Measurements from ENCODE around the gene SLC38A10. TPM values are rescaled to one million over a fixed set of nuclear protein-coding genes. Genes with fewer than 3 reads are reported as not detected.
A peak's percentile ranks its signal among the peaks of the same experiment; 100 is the strongest.

SLC38A10 gene
- 10 to 100 TPM; 68.0 to 71.3 TPM for total RNA-seq

DNA sequence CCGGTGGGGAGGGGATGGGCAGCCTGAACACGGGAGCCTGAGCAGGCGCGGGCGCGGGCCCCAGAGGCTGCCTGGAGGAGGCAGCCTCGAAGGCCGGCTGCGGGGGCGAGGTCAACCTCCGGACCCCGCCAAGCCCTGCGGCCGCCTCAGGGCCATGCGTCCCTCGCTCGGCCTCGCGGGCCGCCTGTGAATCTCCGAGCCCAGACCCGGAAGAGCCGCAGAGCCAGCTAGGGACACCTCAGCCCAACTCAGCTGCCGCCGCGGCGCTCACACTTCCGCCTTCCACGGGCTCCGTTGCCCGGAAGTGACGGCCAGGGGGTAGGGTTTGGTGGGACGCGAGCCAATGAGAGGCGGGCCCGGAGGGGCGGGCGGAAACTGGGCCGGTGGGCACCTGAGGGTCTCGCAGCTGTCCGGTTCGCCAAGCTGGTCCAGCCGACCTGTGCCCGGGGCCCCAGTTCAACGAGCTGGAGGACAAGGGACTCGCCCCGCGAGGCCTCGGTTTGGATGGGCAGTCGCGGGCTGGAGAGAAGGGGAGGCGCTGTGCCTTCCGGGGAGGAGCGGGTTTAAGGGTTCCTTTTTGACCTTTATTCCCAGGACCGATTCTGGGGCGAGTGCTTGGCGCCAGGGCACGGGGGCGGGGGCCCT is at the start of gene SLC38A10:
SLC38A10 (minus strand) TSS at position 277 of the 645 bp plus-strand sequence. CDS start 386 bp downstream, outside the sequence.
- Mint-ChIP-seq H3K36me3 (peaks cover 3% of the 10 kb centered on the region), H3K27ac (peak within 1 kb of the TSS; percentile 97), H3K27me3 (peaks cover 3% of the 10 kb centered on the region), H3K9me3 (no peaks in the 10 kb centered on the region), H3K4me3 (peak within 1 kb of the TSS; percentile 98), H3K4me1 (peaks cover 23% of the 10 kb centered on the region)
- ATAC-seq (ENCODE audit: low read depth) (peak; percentile 90), DNase-seq (peak; percentile 94)
- POLR2A ChIA-PET = interaction anchor here (0.6 to 1.7 kb wide), 10 partner anchors 10 to 841 kb away, joined by 3 to 13 read pairs (median 3); partner anchors contain the start of genes ACTG1, NDUFAF8 and TEPSIN

DNA sequence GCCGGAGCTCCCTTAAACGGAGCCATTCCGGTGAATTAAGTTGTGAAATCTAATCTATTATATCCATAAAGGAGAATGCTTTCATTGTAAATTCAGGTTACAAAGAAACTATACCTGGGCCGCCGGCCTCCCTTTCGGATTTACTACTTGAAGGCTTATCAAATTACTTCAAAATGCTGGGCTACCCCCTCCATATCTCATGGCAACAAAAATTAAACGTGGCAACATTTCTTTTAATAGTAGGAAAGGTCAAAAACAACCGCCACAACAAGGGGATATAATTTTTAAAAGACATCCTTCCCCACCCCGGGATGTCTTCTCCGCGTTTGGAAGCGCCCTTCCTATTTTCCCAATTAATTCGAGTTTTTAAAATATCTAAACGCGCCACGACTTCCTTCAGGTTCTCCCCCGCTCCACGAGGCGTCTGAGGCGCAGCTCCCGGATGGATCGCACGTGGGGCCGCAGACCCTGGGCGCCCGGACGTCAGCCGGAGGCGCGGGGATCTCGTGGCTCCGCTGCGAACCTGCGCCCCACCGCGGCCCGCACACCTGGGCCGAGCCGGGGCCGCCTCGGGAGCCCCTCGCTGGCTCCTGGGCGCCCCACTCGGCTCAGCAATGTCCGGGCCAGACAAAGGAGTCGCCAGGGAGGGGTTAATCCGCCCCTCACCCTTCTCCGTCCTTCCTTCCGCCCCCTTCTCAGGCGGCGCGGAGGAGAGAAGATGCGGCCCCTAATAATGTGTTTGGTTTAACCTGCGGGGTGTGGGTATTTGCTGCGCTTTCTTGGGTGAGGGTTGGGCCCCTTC is 47.4 kb upstream of the SLC38A10 start:
- H3K27ac Mint-ChIP-seq = no peak overlapping the region
- DNase-seq = no peak

DNA sequence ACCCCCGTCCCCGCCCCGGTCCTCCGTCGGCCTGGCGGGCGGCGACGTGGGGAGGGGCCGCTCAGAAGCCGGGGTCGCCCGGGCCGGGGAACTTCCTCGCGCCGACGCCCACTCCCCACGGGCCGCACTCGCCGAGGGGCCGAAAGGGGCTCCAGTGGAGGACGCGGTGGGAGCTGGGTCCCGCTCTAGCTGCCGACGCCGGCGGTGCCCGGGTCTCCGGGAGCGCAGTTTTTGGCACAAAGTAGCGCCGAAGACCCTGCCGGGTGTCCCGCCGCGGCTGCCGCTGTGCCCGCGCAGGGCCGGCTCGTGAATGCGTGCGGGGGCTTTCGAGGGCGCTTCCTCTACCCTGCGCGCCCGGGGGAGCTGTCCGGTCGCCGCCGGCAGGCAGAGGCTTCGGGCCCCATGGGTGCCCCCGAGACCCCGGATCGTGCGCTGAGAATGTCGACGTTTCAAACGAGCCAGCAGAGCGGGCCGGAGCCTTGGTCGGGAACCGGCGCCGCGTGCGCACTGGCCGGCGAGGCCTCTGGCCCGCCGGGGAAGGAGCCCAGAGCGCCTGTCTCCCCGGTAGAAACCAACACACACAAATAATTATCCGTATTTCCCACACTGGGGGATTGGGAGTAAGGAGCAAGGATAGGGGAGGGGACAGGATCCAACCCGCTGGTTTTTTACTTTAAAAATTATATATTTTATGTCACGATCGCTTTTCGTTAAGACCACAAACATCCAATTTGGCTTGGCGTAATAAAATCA is 46.6 kb upstream of the SLC38A10 start:
- no peak for ATAC-seq (ENCODE audit: low read depth)
- peaks cover 10% of the 10 kb centered on the region for H3K4me1 Mint-ChIP-seq
- POLR2A ChIA-PET = no interaction called here
- no peaks in the 10 kb centered on the region for H3K9me3 Mint-ChIP-seq
- H3K36me3 Mint-ChIP-seq = no peaks in the 10 kb centered on the region
- H3K4me3 Mint-ChIP-seq = no peak overlapping the region
- DNase-seq = no peak
- peaks cover 49% of the 10 kb centered on the region for H3K27me3 Mint-ChIP-seq
- H3K27ac Mint-ChIP-seq = no peak overlapping the region

More for the DNA sequence above, 47.4 kb upstream of the SLC38A10 start:
- no peaks in the 10 kb centered on the region for H3K9me3 Mint-ChIP-seq
- peaks cover 10% of the 10 kb centered on the region for H3K4me1 Mint-ChIP-seq
- no peak for ATAC-seq (ENCODE audit: low read depth)
- H3K4me3 Mint-ChIP-seq = no peak overlapping the region
- H3K27me3 Mint-ChIP-seq = peaks cover 53% of the 10 kb centered on the region
- no peaks in the 10 kb centered on the region for H3K36me3 Mint-ChIP-seq
- POLR2A ChIA-PET = no interaction called here

DNA sequence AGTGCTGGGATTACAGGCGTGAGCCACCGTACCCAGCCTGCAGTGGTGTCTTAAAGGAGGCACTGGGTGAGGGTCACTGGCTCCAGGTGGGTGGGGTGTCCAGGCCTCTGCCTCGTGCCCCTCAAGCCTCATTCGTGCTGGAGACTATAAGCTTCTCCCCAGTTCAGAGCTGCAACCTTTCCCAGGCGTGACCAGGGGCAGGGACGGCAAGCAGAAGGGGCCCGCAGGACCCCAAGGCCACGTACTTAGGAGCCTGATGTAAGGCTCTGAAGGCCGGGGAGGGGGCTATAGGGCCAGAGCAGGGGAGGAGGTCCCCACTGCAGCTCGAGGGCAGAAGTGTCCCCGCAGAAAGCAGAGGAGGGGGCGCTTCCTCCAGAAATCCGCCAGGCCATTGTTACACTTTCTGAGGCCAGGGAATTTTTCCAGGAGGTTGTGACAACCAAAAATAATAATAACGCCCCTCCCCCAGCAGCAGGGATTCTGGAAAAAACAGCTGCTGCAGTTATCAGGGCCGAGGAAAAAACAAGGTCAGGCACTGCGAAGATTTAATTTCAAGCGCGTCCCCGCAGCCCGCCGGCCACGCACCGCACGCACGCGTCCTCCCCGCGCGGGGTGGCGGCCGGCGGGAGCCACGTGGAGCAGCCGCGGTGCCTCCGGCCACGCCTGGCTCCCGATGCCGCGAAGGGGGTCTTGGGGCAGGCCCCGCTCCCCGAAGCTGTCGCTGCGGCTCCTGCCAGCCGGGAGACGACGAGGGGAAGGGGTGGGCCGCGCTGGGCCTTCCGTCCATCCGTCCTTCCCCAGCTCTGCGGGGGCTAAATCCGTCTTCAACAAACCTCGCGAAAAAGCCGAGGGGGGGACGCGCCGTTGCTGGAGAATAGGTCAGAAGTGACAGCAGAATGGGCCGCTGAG is 45.8 kb upstream of the SLC38A10 start:
- no peak overlapping the region for H3K27ac Mint-ChIP-seq
- H3K9me3 Mint-ChIP-seq = no peaks in the 10 kb centered on the region
- H3K36me3 Mint-ChIP-seq = no peaks in the 10 kb centered on the region
- ATAC-seq (ENCODE audit: low read depth) (no peak), DNase-seq (no peak)
- POLR2A ChIA-PET = no interaction called here
- peaks cover 49% of the 10 kb centered on the region for H3K27me3 Mint-ChIP-seq
- peaks cover 10% of the 10 kb centered on the region for H3K4me1 Mint-ChIP-seq
- H3K4me3 Mint-ChIP-seq = no peak overlapping the region

DNA sequence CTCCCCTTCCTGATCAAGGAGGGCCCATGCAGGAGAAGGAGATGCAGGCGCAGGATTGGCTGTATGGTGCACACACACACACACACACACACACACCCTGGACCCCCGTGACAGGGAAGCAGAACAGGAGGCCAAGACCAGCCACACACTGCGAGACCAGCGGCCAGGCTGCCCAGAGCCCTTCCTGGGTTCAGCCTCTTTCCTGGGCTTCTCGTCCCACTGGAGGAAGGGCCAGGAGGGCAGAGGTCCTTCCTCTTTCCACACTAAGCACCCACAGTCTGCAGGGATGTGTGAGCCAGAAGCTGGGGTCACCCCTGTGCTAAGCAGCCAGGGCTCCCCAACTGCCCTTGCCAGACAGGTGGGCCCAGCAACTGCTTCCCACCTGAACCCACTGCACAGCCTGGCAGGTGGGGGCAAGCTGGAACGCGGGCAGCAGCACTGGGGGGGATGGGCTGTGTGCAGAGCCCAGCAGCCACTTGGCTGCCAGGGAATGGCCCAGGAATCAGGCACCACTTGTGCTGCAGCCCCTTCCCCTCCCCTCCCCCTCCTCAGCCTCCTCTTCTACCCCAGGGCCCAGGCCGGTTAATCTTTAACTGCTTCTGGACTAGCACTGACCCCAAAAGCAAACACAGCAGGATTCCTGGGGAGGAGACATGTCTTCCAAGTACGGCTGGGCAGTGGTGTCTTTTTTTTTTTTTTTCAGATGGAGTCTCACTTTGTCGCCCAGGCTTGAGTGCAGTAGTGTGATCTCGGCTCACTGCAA is 44.6 kb upstream of the SLC38A10 start:
- peaks cover 45% of the 10 kb centered on the region for H3K27me3 Mint-ChIP-seq
- peaks cover 10% of the 10 kb centered on the region for H3K4me1 Mint-ChIP-seq
- no peaks in the 10 kb centered on the region for H3K9me3 Mint-ChIP-seq
- H3K36me3 Mint-ChIP-seq = no peaks in the 10 kb centered on the region
- POLR2A ChIA-PET = no interaction called here
- H3K4me3 Mint-ChIP-seq = no peak overlapping the region
- ATAC-seq (ENCODE audit: low read depth) (no peak), DNase-seq (no peak)
- H3K27ac Mint-ChIP-seq = no peak overlapping the region

DNA sequence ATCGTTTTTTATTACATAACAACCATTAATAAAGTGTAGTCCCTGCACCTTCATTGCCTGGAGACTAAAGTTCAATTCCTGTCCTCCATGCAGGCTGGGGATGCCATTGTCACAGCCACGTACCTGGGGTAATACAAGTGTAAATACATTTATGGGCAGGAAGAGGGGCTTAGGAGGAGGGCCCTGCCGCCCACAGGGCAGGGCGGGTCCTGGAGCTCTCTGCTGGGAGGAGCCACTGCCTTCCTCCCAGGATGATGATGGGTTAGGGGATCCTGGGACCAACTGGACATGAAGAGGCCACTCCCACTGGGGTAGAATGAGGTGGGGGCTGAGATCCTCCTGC is 44.1 kb upstream of the SLC38A10 start:
- Mint-ChIP-seq H3K4me3 (no peak overlapping the region), H3K27ac (no peak overlapping the region), H3K9me3 (no peaks in the 10 kb centered on the region), H3K36me3 (no peaks in the 10 kb centered on the region), H3K27me3 (peaks cover 39% of the 10 kb centered on the region), H3K4me1 (peaks cover 5% of the 10 kb centered on the region)
- ATAC-seq (ENCODE audit: low read depth) (no peak), DNase-seq (no peak)
- POLR2A ChIA-PET = no interaction called here

DNA sequence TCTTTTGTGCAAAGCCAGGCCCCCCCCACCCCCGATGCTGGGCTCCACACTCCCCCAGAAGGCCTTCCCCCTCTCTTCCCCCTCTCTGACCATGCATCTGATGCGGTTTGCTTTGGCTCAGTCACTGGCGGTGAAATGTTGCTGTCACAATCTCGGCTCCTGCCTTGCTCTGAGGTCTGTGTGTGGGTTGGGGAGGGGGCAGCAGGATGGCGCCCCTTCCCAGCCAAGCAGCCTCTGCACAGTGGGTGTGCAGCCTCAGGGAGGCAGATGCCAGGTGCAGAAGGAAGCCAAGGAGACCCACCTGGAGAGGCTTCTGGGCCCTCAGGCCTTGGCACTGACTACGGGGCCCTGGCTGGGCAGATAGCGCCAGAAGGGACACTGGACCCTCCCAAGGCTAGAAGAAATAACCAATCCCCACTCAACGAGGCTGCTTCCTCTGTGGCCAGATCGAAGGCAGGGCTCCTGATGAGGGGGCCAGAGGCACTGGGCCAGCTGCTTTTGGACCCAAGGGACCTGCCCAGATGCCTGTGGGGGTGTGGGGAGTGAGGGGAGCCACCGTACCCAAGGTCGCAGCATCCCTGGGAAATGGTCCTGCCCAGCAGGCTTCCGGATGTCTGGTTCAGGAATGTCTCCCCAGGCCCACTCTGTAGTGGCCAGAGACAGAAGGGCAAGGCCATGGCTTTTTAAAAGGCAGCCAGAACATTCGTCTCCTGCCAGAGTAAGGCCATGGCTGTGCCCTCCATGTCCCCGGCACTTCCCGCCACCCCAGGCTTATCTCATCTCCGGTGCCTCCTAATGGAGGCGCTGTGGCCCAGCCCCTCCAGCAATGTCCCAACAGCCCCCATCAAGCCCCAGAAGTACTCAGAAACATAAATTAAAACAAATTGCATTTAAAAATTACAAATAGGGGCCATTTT is 43.4 kb upstream of the SLC38A10 start:
- Mint-ChIP-seq H3K36me3 (no peaks in the 10 kb centered on the region), H3K4me3 (no peak overlapping the region), H3K27ac (no peak overlapping the region), H3K9me3 (no peaks in the 10 kb centered on the region), H3K27me3 (peaks cover 33% of the 10 kb centered on the region), H3K4me1 (peaks cover under 1% of the 10 kb centered on the region)
- ATAC-seq (ENCODE audit: low read depth) = no peak
- POLR2A ChIA-PET = no interaction called here
- no peak for DNase-seq

DNA sequence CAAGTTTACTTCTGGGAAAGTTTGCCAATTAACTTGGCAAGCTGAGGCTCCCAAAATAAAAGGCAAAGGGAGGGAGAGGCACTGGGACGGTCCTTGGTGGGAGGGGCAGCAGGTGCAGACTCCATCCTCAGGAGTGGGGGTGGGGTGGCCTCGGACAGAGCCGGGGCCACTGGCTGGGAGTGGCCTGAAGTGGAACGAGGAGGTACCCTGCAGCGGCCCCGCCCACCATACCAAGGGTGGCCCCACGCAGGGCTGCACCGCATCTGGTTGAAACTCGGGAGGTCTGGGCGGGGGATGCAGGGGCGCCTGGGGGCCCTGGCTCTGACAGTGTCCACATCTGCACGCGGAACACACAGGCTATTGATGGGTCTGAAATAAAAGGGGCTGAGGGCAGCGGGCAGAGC is 42.4 kb upstream of the SLC38A10 start:
- DNase-seq (no peak), ATAC-seq (ENCODE audit: low read depth) (no peak)
- H3K9me3 Mint-ChIP-seq = no peaks in the 10 kb centered on the region
- H3K36me3 Mint-ChIP-seq = no peaks in the 10 kb centered on the region
- no peaks in the 10 kb centered on the region for H3K4me1 Mint-ChIP-seq
- no peak overlapping the region for H3K27ac Mint-ChIP-seq
- POLR2A ChIA-PET = no interaction called here
- no peak overlapping the region for H3K4me3 Mint-ChIP-seq
- peaks cover 25% of the 10 kb centered on the region for H3K27me3 Mint-ChIP-seq

DNA sequence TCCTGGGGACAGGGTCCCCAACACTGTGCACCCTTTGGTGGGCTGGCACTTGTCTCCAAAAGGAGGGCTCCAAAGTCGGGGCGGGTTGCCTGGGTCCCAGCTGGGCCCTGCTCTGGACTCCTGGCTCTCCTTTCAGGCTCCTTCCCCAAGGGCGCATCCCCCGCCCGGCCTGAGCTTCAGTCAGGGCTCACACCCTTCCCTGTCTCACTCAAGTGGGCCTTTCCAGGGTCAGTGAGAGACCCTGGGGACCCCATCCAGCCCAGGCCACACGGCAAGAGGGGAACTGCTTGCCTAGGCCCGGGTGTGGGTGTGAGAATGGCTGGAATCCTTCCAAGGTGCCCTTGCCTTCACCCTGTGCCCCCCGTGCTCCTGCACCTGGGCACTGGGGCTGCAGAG is 41.8 kb upstream of the SLC38A10 start:
- no peaks in the 10 kb centered on the region for H3K4me1 Mint-ChIP-seq
- POLR2A ChIA-PET = no interaction called here
- no peak overlapping the region for H3K27ac Mint-ChIP-seq
- H3K36me3 Mint-ChIP-seq = no peaks in the 10 kb centered on the region
- DNase-seq (no peak), ATAC-seq (ENCODE audit: low read depth) (no peak)
- peaks cover 19% of the 10 kb centered on the region for H3K27me3 Mint-ChIP-seq
- H3K4me3 Mint-ChIP-seq = no peak overlapping the region
- no peaks in the 10 kb centered on the region for H3K9me3 Mint-ChIP-seq

DNA sequence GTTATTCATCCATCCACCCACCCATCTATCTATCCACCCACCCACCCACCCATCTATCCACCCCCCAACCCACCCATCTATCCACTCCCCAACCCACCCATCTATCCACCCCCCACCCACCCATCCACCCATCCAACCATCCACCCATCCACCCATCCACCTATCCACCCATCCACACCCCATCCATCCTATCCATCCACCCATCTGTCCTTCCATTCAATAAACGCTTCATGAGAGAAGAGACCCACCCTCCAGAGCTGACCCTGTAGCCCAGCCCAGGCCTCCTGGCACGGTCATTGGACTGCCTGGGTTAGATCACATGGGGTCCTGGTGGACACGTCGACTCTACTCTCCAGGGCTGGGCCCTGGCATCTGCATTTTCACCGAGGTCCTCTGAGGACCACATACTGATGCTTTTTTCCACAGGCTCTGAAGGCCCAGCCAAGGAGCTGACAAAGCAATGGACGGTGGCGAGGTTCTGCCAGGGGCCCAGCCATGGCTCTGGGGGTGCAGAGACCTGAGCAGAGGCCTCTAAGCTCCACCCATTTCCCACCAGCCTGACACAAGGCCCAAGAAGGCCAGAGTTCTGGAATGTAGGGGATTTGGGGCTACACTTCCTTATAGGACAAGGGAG is 41.3 kb upstream of the SLC38A10 start:
- POLR2A ChIA-PET = no interaction called here
- Mint-ChIP-seq H3K27ac (no peak overlapping the region), H3K9me3 (no peaks in the 10 kb centered on the region), H3K4me1 (no peaks in the 10 kb centered on the region), H3K27me3 (peaks cover 17% of the 10 kb centered on the region), H3K36me3 (no peaks in the 10 kb centered on the region), H3K4me3 (no peak overlapping the region)
- DNase-seq = no peak
- ATAC-seq (ENCODE audit: low read depth) = no peak

DNA sequence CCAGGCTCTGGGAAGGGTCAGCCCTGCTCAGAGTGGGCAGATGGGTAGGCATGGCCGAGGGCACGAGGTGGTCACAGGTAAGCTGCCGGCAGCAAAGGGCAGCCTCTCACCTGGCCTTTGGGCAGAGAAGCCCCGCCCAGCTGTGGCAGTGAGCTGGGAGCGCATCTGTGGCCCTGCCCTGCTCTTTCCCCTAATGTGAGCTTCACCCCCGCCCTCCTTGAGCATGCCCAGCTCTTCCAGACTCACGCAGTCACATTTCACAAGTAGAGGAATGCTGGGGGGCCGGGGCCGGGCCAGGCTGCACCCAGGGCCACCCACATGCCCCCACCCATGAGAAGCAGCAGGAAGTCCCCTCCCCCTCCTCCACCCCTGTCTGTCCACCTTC is 40.7 kb upstream of the SLC38A10 start:
- Mint-ChIP-seq H3K4me1 (no peaks in the 10 kb centered on the region), H3K4me3 (no peak overlapping the region), H3K27ac (no peak overlapping the region), H3K36me3 (no peaks in the 10 kb centered on the region), H3K9me3 (no peaks in the 10 kb centered on the region), H3K27me3 (peaks cover 15% of the 10 kb centered on the region)
- ATAC-seq (ENCODE audit: low read depth) (no peak), DNase-seq (no peak)
- POLR2A ChIA-PET = interaction anchor here (0.6 kb wide), 1 partner anchor 170 kb away, joined by 3 read pairs; no protein-coding TSS in a partner anchor

Data from activated naive CD8-positive, alpha-beta T cell treated with anti-CD3 and anti-CD28 coated beads, Interleukin-2, amount 10 ng/mL, durations not matched to agents 7 days and 5 days (primary cell).